T-cell (primary cell): Measurements from ENCODE around the gene KCNMA1. TPM values are rescaled to one million over a fixed set of nuclear protein-coding genes. Genes with fewer than 3 reads are reported as not detected.

Source experiments
- ATAC-seq, 4 experiments: fragments of 200-7000 bp in 3 of 4; fragments of 150-1000 bp in 1 of 4; cut with Tn5 transposase; replicated peaks in 1 of 4; 1 replicate in 3 of 4; 2 replicates in 1 of 4; pipeline ENCODE4 v1.10.0; 2021; ENCODE audit warnings: moderate library complexity in 3 of 4, mild to moderate bottlenecking in 2 of 4, moderate number of reproducible peaks in 1 of 4
- CTCF ChIA-PET, 2 donors: fragments of 300-600 bp; sonication (Branson Sonifier 250); formaldehyde crosslinking; loops; one replicate each; lab custom pipeline; 2022; ENCODE audit warnings: antibody characterized with exemption in 2 of 2; lab: Charles Lee
- POLR2A ChIA-PET, 2 donors: fragments of 300-600 bp; sonication (Branson Sonifier 250); formaldehyde crosslinking; loops; one replicate each; lab custom pipeline; 2022; ENCODE audit warnings: antibody characterized with exemption in 2 of 2; lab: Charles Lee
- DNase-seq, 35 experiments: peaks; one replicate each; pipeline versions ENCODE4 v3.0.0 to v3.0.0-alpha.2; 2013 to 2023
- H3K27ac ChIP-seq: one replicate; pipeline ENCODE4 v1.5.1; 2013; ENCODE audit warnings: low read length
- H3K27me3 ChIP-seq, 2 experiments: replicated peaks in 1 of 2; 1 replicate in 1 of 2; 2 replicates in 1 of 2; pipeline versions ENCODE4 v1.6.1 to v1.7.0; 2013; ENCODE audit warnings: low read length in 1 of 2, mixed read lengths in 1 of 2; ENCODE audit not compliant: control insufficient read depth in 2 of 2, insufficient read depth in 2 of 2; ENCODE audit errors: extremely low read depth in 1 of 2
- H3K36me3 ChIP-seq, 2 donors: 1 replicate in 1 of 2; 2 replicates in 1 of 2; pipeline versions ENCODE4 v1.6.1 to v1.7.0; 2013; ENCODE audit warnings: low read length in 1 of 2; ENCODE audit not compliant: control insufficient read depth in 2 of 2, insufficient read depth in 1 of 2; ENCODE audit errors: extremely low read depth in 1 of 2
- H3K4me1 ChIP-seq, 2 experiments: 1 replicate in 1 of 2; 2 replicates in 1 of 2; pipeline versions ENCODE4 v1.6.1 to v1.7.0; 2013; ENCODE audit warnings: low read length in 2 of 2, mixed read lengths in 1 of 2; ENCODE audit not compliant: insufficient read depth in 2 of 2, control insufficient read depth in 1 of 2; ENCODE audit errors: extremely low read depth in 1 of 2
- H3K4me3 ChIP-seq, 2 donors: 1 replicate in 1 of 2; 2 replicates in 1 of 2; pipeline versions ENCODE4 v1.5.1 to v1.7.0; 2013; ENCODE audit warnings: mild to moderate bottlenecking in 2 of 2, low read length in 1 of 2, moderate library complexity in 1 of 2; ENCODE audit not compliant: control insufficient read depth in 1 of 2; ENCODE audit errors: extremely low read depth in 1 of 2
- H3K9me3 ChIP-seq: 2 replicates; pipeline ENCODE4 v1.7.0; 2013
- H3K27ac Mint-ChIP-seq, 2 donors: one replicate each; pipeline ENCODE4 v1.8.0; 2020 to 2021; ENCODE audit warnings: mild to moderate bottlenecking in 2 of 2, mixed read lengths in 2 of 2
- H3K27me3 Mint-ChIP-seq, 2 donors: one replicate each; pipeline ENCODE4 v1.8.0; 2021 to 2022; ENCODE audit warnings: mixed read lengths in 2 of 2
- H3K36me3 Mint-ChIP-seq: one replicate; pipeline ENCODE4 v1.8.0; 2021; ENCODE audit warnings: mixed read lengths
- H3K4me1 Mint-ChIP-seq, 3 donors: one replicate each; pipeline ENCODE4 v1.8.0; 2020 to 2022; ENCODE audit warnings: mixed read lengths in 3 of 3, mild to moderate bottlenecking in 1 of 3
- H3K4me3 Mint-ChIP-seq, 3 donors: one replicate each; pipeline ENCODE4 v1.8.0; 2020 to 2022; ENCODE audit warnings: mild to moderate bottlenecking in 3 of 3, mixed read lengths in 3 of 3, moderate library complexity in 3 of 3
- H3K9me3 Mint-ChIP-seq, 3 donors: one replicate each; pipeline ENCODE4 v1.8.0; 2020 to 2022; ENCODE audit warnings: mixed read lengths in 3 of 3
- WGBS: methylation state at CpG from one replicate; pipeline ENCODE4 v1.1.5; 2013; ENCODE audit warnings: missing lambda C conversion rate; ENCODE audit not compliant: insufficient coverage; 5-methylcytosine and 5-hydroxymethylcytosine counted together
- total RNA-seq, 35 experiments: library from RNA in 6 of 35; stranded (reverse) in 6 of 35; fragments of 120-200 nt in 1 of 35; gene quantifications; one replicate each; pipeline versions ENCODE4 v1.2.1 to v1.2.4 and lab custom pipeline; 2013 to 2026

The KCNMA1 gene
- total RNA-seq, 5 donors from 2014 or later (not counting 1 experiment from before 2014, with no cell fraction given): 0.14 to 1.6 (median 0.60) TPM

GRCh38 chr10:77478962-77479359 is 158.6 kb downstream of the KCNMA1 start:
- ChIA-PET POLR2A (no interaction called here), CTCF (no interaction called here)
- H3K27ac ChIP-seq: no peak overlapping the region
- H3K4me3 ChIP-seq: no peak overlapping the region
- no peaks in the 10 kb centered on the region for H3K4me1 ChIP-seq
- Mint-ChIP-seq H3K27ac (no peak overlapping the region), H3K4me1 (no peaks in the 10 kb centered on the region), H3K4me3 (no peak overlapping the region), H3K36me3 (no peaks in the 10 kb centered on the region), H3K9me3 (no peaks in the 10 kb centered on the region), H3K27me3 (peaks cover 0 to 2% of the 10 kb centered on the region in 2 donors)
- DNase-seq (no peak), ATAC-seq (no peak)
- no CpG with 5 or more reads among the region's 5 CpGs for WGBS
- no peaks in the 10 kb centered on the region for H3K9me3 ChIP-seq
- H3K36me3 ChIP-seq: no peaks in the 10 kb centered on the region
- peaks cover 0 to 17% of the 10 kb centered on the region in 2 experiments for H3K27me3 ChIP-seq

DNA sequence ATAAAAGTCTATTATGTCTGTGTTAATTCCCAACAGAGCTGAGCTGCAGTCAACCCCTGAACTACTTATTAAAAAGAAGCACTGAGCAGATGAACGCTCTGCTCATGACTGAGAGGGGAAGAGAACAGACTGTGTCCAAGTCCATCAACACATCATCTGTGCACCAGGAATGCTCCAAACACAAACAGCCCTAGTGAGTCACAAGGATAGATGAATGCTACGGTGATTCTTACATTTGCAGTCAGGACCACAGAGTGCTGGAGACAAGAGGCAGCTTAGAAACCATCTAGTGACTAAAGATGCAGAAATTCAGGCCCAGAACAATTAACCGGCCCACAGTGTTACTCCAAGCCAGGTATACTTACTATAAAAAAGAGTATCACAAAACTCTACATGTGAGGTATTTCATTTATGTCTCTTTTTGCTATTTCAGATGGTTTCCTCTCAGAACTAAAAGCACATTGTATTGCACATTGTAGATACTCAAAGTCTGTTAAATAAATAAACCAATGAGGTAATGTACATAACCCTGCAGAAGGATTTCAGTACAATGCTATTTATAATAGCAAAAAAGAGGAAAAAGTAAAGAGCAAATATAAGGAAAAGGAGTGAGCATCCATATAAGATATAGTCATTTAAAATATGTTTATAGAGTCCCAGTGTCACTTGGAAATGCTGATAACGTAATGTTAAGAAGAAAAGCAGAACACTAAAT is 159.2 kb downstream of the KCNMA1 start:
- Histone ChIP-seq H3K9me3 (no peaks in the 10 kb centered on the region), H3K4me1 (no peaks in the 10 kb centered on the region), H3K36me3 (no peaks in the 10 kb centered on the region), H3K27ac (no peak overlapping the region), H3K27me3 (peaks cover 0 to 17% of the 10 kb centered on the region in 2 experiments), H3K4me3 (no peak overlapping the region)
- Mint-ChIP-seq H3K27ac (no peak overlapping the region), H3K9me3 (no peaks in the 10 kb centered on the region), H3K4me1 (no peaks in the 10 kb centered on the region), H3K27me3 (peaks cover 0 to 4% of the 10 kb centered on the region in 2 donors), H3K36me3 (no peaks in the 10 kb centered on the region), H3K4me3 (no peak overlapping the region)
- WGBS: 80% methylated on average over 1 of the region's 4 CpGs
- no peak for DNase-seq
- ATAC-seq: no peak
- POLR2A ChIA-PET: no interaction called here
- CTCF ChIA-PET: no interaction called here

DNA sequence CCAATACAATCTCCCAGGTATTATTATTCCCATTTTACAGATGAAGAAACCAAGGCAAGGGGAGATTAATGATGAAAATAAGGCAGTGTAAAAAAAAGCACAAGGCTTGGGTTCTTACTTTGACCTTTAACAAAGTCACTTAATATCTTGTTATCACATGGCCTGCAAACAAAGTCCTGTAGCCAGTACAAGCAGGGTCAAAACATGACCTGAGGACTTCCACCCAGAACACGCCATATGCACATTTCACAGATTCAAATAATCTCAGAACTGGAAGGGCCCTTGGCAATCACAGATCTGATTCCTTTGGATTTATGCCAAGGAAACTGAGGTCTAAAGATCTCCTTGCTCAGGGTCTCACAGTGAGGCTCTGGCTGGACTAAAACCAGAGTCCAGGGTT is 162.1 kb downstream of the KCNMA1 start:
- no peak for DNase-seq
- 83% methylated on average over 1 of the region's 1 CpG for WGBS
- no peak overlapping the region for H3K27ac ChIP-seq
- H3K36me3 Mint-ChIP-seq: no peaks in the 10 kb centered on the region
- no peaks in the 10 kb centered on the region for H3K4me1 ChIP-seq
- H3K27me3 ChIP-seq: peaks cover 0 to 17% of the 10 kb centered on the region in 2 experiments
- no peaks in the 10 kb centered on the region for H3K9me3 Mint-ChIP-seq
- H3K4me1 Mint-ChIP-seq: no peaks in the 10 kb centered on the region
- no peaks in the 10 kb centered on the region for H3K36me3 ChIP-seq
- H3K9me3 ChIP-seq: no peaks in the 10 kb centered on the region
- CTCF ChIA-PET: no interaction called here
- H3K27me3 Mint-ChIP-seq: peaks cover 0 to 4% of the 10 kb centered on the region in 2 donors
- POLR2A ChIA-PET: no interaction called here
- H3K4me3 ChIP-seq: no peak overlapping the region
- no peak overlapping the region for H3K4me3 Mint-ChIP-seq
- ATAC-seq: no peak
- no peak overlapping the region for H3K27ac Mint-ChIP-seq

GRCh38 chr10:77474939-77475338 is 162.7 kb downstream of the KCNMA1 start:
- ChIA-PET CTCF (no interaction called here), POLR2A (no interaction called here)
- 75% methylated on average over 1 of the region's 5 CpGs for WGBS
- Mint-ChIP-seq H3K27ac (no peak overlapping the region), H3K4me1 (no peaks in the 10 kb centered on the region), H3K4me3 (no peak overlapping the region), H3K36me3 (no peaks in the 10 kb centered on the region), H3K27me3 (peaks cover 0 to 4% of the 10 kb centered on the region in 2 donors), H3K9me3 (no peaks in the 10 kb centered on the region)
- no peaks in the 10 kb centered on the region for H3K9me3 ChIP-seq
- DNase-seq (no peak), ATAC-seq (no peak)
- H3K27me3 ChIP-seq: peaks cover 0 to 16% of the 10 kb centered on the region in 2 experiments
- H3K4me3 ChIP-seq: no peak overlapping the region
- H3K36me3 ChIP-seq: no peaks in the 10 kb centered on the region
- no peak overlapping the region for H3K27ac ChIP-seq
- no peaks in the 10 kb centered on the region for H3K4me1 ChIP-seq

- H3K36me3 ChIP-seq: no peaks in the 10 kb centered on the region
- H3K36me3 Mint-ChIP-seq: no peaks in the 10 kb centered on the region
- ChIA-PET POLR2A (no interaction called here), CTCF (no interaction called here)
- no peaks in the 10 kb centered on the region for H3K4me1 Mint-ChIP-seq
- 61% methylated on average over 3 of the region's 7 CpGs for WGBS
- ATAC-seq: no peak
- no peaks in the 10 kb centered on the region for H3K4me1 ChIP-seq
- no peak overlapping the region for H3K27ac Mint-ChIP-seq
- H3K9me3 ChIP-seq: no peaks in the 10 kb centered on the region
- peaks cover 0 to 4% of the 10 kb centered on the region in 2 donors for H3K27me3 Mint-ChIP-seq
- no peak overlapping the region for H3K4me3 Mint-ChIP-seq
- no peak overlapping the region for H3K27ac ChIP-seq
- no peak for DNase-seq
- H3K27me3 ChIP-seq: peaks cover 0 to 11% of the 10 kb centered on the region in 2 experiments
- H3K4me3 ChIP-seq: no peak overlapping the region
- H3K9me3 Mint-ChIP-seq: no peaks in the 10 kb centered on the region
Observed at GRCh38 chr10:77474386-77474785, 163.2 kb downstream of the KCNMA1 start.

DNA sequence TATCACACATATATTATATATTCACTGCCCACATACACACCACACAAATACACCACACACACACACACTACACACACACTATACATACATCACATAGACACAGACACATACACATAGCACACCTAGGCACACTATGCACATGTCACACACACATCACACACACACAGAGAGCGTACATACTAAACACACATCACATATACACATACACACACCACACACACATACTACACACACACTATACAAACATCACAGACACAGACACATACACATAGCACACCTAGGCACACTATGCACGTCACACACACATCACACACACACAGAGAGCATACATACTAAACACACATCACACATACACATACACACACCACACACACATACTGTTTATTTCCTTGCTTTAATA is 165.5 kb downstream of the KCNMA1 start:
- CTCF ChIA-PET: no interaction called here
- POLR2A ChIA-PET: interaction anchor here in 1 of 2 donors (0.5 kb wide), 1 partner anchor 9 kb away, joined by 5 read pairs; no protein-coding TSS in a partner anchor

More for the DNA sequence above, 165.5 kb downstream of the KCNMA1 start:
- H3K9me3 Mint-ChIP-seq: no peaks in the 10 kb centered on the region
- Histone ChIP-seq H3K36me3 (no peaks in the 10 kb centered on the region), H3K4me1 (no peaks in the 10 kb centered on the region), H3K9me3 (no peaks in the 10 kb centered on the region), H3K27ac (no peak overlapping the region), H3K4me3 (no peak overlapping the region), H3K27me3 (peaks cover 0 to 11% of the 10 kb centered on the region in 2 experiments)
- no peak for DNase-seq
- no peaks in the 10 kb centered on the region for H3K4me1 Mint-ChIP-seq
- no peak overlapping the region for H3K4me3 Mint-ChIP-seq
- 97% methylated on average over 2 of the region's 2 CpGs for WGBS
- H3K27me3 Mint-ChIP-seq: peaks cover 0 to 4% of the 10 kb centered on the region in 2 donors
- no peak for ATAC-seq
- H3K27ac Mint-ChIP-seq: no peak overlapping the region
- no peaks in the 10 kb centered on the region for H3K36me3 Mint-ChIP-seq
